ENCODE measurements around the gene DDAH2. TPM values are rescaled to one million over a fixed set of nuclear protein-coding genes. Genes with fewer than 3 reads are reported as not detected.

Gene DDAH2
- total RNA-seq, 1 experiment from 2014 or later, result 43.4 TPM

- intact Hi-C loops (cut with micrococcal nuclease), result no loop called here
- Histone ChIP-seq H3K9me2 (ENCODE audit: insufficient read depth) (no peaks in the 10 kb centered on the region), H3K36me3 (ENCODE audit: control insufficient read depth in 1 of 2, insufficient read depth in 2 of 2, low read length in 2 of 2) (peaks cover 20 to 21% of the 10 kb centered on the region in 2 experiments; a peak in 3 of 4 replicates), H2AFZ (ENCODE audit: low read depth, low read length, poor library complexity, severe bottlenecking) (no peak overlapping the region), H3K9me3 (ENCODE audit: control insufficient read depth in 1 of 2, insufficient read depth in 1 of 2, low read depth in 1 of 2, low read length in 2 of 2) (no peaks in the 10 kb centered on the region), H3K79me2 (ENCODE audit: insufficient read depth, low read length) (no peaks in the 10 kb centered on the region), H3K27me3 (ENCODE audit: insufficient read depth, low read length) (no peaks in the 10 kb centered on the region), H3K4me2 (ENCODE audit: low read length) (no peak overlapping the region), H3K4me3 (replicated peaks in 1 of 2; ENCODE audit: low read depth in 1 of 2, low read length in 2 of 2) (no peak overlapping the region), H3K4me1 (ENCODE audit: control insufficient read depth in 1 of 2, insufficient read depth in 2 of 2, low read length in 2 of 2) (peaks cover 11 to 16% of the 10 kb centered on the region in 2 experiments), H3K9ac (ENCODE audit: low read length) (no peak overlapping the region), H3K27ac (ENCODE audit: low read depth, low read length) (no peak overlapping the region), H4K20me1 (ENCODE audit: insufficient read depth) (no peaks in the 10 kb centered on the region)
- RAD21 ChIA-PET (ENCODE audit: low non-redundant PET in 1 of 2, low total read pairs in 2 of 2, uncharacterized antibody in 2 of 2, unreplicated experiment in 2 of 2), result no interaction called here
- no peak for ATAC-seq
- BruUV-seq (replicated peaks), result no TSS peak
- CTCF ChIA-PET, result no interaction called here
- POLR2A ChIA-PET, result no interaction called here
- TF ChIP-seq TCF7L2 (IDR thresholded peaks at IDR 0.05; ENCODE audit: borderline replicate concordance, extremely low read depth, insufficient read depth, insufficient read length), result no peak
- TF ChIP-seq EZH2phosphoT487 (IDR thresholded peaks at IDR 0.05; ENCODE audit: borderline replicate concordance), result no peak
- TF ChIP-seq REST (IDR thresholded peaks at IDR 0.05; ENCODE audit: low read depth), result no peak
- TF ChIP-seq ATF3 (IDR thresholded peaks at IDR 0.05), result no peak
- TF ChIP-seq CTCF (IDR thresholded peaks at IDR 0.05 in 2 of 3, conservative IDR thresholded peaks at IDR 0.05 in 1 of 3; ENCODE audit: borderline replicate concordance in 1 of 3, insufficient read depth in 1 of 3, low read depth in 2 of 3, low read length in 2 of 3), result no peak
- TF ChIP-seq JUND (IDR thresholded peaks at IDR 0.05), result no peak
- no peak for TF ChIP-seq CEBPB (IDR thresholded peaks at IDR 0.05; ENCODE audit: low read depth)
- no peak for TF ChIP-seq YY1 (IDR thresholded peaks at IDR 0.05; ENCODE audit: extremely low read depth, insufficient replicate concordance, low read depth, low read length)
- no peak for TF ChIP-seq ELF1 (IDR thresholded peaks at IDR 0.05; ENCODE audit: borderline replicate concordance, low read depth)
- no peak for TF ChIP-seq EGR1 (IDR thresholded peaks at IDR 0.05; ENCODE audit: low read depth)
- TF ChIP-seq SIN3A (IDR thresholded peaks at IDR 0.05; ENCODE audit: low read depth), result no peak
- TF ChIP-seq ZBTB33 (IDR thresholded peaks at IDR 0.05; ENCODE audit: extremely low read depth, insufficient replicate concordance, low read length), result no peak
- TF ChIP-seq CBX3 (IDR thresholded peaks at IDR 0.05; ENCODE audit: low read depth), result no peak
- no peak for TF ChIP-seq MAX (IDR thresholded peaks at IDR 0.05)
- TF ChIP-seq ZNF274 (IDR thresholded peaks at IDR 0.05; ENCODE audit: low read depth, low read length), result no peak
- TF ChIP-seq RAD21 (IDR thresholded peaks at IDR 0.05; ENCODE audit: low read depth), result no peak
- no peak for DNase-seq (ENCODE audit: low read depth, low spot score)
Measured at GRCh38 chr6:31692886-31693285, 36.2 kb downstream of the DDAH2 start.
